HG02571 (cell line): ENCODE measurements around the gene KCNK17.

Source experiments
- ATAC-seq: cut with Tn5 transposase; IDR thresholded peaks from one replicate; pipeline ENCODE4 v1.9.1; 2021; ENCODE audit warnings: mild to moderate bottlenecking, moderate library complexity; ENCODE audit not compliant: unreplicated experiment

KCNK17 gene

GRCh38 chr6:39338397-39338796, 24.2 kb upstream of the KCNK17 start:
- no peak for ATAC-seq

- ATAC-seq: no peak
Observed at GRCh38 chr6:39335780-39336545, 21.7 kb upstream of the KCNK17 start.

- no peak for ATAC-seq
Observed at GRCh38 chr6:39333644-39334438, 19.6 kb upstream of the KCNK17 start.

- ATAC-seq: no peak
Observed at GRCh38 chr6:39330476-39330875, 16.3 kb upstream of the KCNK17 start.

GRCh38 chr6:39330057-39330456, 15.8 kb upstream of the KCNK17 start:
- no peak for ATAC-seq

GRCh38 chr6:39328066-39328465, 13.8 kb upstream of the KCNK17 start:
- ATAC-seq: no peak

- ATAC-seq: no peak
Observed at GRCh38 chr6:39327507-39327906, 13.3 kb upstream of the KCNK17 start.

GRCh38 chr6:39322306-39322850, 8.2 kb upstream of the KCNK17 start, which contains the start of gene KCNK16:
Gene KCNK16 (minus strand): TSS chr6:39322702. CDS start chr6:39322540, 162 bp downstream.
- no peak for ATAC-seq

- no peak for ATAC-seq
Observed at GRCh38 chr6:39321761-39322160, 7.5 kb upstream of the KCNK17 start.

- no peak for ATAC-seq
Observed at GRCh38 chr6:39320363-39320984, 6.3 kb upstream of the KCNK17 start.

GRCh38 chr6:39319621-39320362, 5.6 kb upstream of the KCNK17 start:
- no peak for ATAC-seq

GRCh38 chr6:39317256-39317655, 3.0 kb upstream of the KCNK17 start:
- no peak for ATAC-seq

- no peak for ATAC-seq
Observed at GRCh38 chr6:39313526-39314272, 520 bp downstream of the KCNK17 start.

- no peak for ATAC-seq
Observed at GRCh38 chr6:39312912-39313525, 1.2 kb downstream of the KCNK17 start.

- no peak for ATAC-seq
Observed at GRCh38 chr6:39310542-39310941, 3.7 kb downstream of the KCNK17 start.

GRCh38 chr6:39309942-39310531, 4.2 kb downstream of the KCNK17 start:
- ATAC-seq: no peak

GRCh38 chr6:39307462-39307861, 6.8 kb downstream of the KCNK17 start:
- ATAC-seq: no peak

GRCh38 chr6:39304951-39305350, 9.3 kb downstream of the KCNK17 start:
- ATAC-seq: no peak
